Ammon's horn (tissue), 1 donor: ENCODE data around the gene FBXL19.

ENCODE experiments used
- DNase-seq: peaks from one replicate; pipeline ENCODE4 v3.0.0-alpha.2; 2016; ENCODE audit warnings: low spot score

FBXL19 gene

DNA sequence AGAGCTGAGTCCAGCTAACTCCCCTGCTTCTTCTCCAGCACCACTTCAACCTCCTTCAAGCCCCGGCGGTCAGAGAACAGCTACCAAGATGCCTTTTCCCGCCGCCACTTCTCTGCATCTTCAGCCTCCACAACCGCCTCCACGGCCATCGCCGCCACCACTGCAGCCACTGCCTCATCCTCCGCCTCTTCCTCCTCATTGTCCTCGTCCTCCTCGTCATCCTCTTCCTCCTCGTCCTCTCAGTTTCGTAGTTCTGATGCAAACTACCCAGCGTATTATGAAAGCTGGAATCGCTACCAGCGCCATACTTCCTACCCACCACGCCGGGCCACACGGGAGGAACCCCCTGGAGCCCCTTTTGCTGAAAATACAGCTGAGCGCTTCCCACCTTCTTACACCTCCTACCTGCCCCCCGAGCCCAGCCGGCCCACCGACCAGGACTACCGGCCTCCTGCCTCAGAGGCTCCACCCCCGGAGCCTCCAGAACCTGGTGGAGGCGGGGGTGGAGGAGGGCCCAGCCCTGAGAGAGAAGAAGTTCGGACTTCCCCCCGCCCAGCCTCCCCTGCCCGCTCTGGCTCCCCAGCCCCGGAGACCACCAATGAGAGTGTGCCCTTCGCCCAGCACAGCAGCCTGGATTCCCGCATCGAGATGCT is 41.3 kb downstream of the FBXL19 start:
- no peak for DNase-seq

DNA sequence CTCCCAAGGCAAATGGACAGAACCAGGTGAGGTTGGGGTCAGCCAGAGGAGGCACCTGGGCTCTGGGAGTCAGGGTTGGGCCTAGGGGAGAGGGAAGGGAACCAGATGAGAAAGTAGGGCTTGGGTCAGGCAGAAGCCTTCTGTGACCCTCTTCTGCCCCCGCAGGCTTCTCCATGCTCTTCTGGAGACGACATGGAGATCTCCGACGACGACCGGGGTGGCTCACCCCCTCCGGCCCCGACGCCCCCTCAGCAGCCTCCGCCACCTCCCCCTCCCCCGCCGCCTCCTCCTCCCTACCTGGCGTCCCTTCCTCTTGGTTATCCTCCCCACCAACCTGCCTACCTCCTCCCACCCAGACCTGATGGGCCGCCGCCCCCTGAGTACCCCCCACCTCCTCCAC is 42.1 kb downstream of the FBXL19 start:
- DNase-seq = no peak

DNA sequence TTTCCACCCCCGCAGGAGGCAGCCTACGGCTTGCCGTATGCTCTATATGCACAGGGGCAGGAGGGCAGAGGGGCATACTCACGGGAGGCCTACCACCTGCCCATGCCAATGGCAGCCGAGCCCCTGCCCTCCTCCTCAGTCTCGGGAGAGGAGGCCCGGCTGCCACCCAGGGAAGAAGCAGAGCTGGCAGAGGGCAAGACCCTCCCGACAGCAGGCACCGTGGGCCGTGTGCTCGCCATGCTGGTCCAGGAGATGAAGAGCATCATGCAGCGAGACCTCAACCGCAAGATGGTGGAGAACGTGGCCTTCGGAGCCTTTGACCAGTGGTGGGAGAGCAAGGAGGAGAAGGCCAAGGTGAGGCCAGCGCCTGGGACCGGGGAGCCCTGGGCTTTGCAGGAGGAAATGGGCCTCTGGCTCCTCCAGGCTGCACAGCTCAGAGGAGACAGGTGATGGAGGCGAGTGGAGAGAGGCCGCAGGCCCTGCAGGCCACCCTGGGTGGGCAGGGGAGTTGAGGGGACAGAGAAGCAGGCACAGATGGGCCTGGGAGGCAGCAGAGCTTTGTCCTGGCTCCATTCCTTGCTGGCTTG is 42.8 kb downstream of the FBXL19 start:
- no peak for DNase-seq

DNA sequence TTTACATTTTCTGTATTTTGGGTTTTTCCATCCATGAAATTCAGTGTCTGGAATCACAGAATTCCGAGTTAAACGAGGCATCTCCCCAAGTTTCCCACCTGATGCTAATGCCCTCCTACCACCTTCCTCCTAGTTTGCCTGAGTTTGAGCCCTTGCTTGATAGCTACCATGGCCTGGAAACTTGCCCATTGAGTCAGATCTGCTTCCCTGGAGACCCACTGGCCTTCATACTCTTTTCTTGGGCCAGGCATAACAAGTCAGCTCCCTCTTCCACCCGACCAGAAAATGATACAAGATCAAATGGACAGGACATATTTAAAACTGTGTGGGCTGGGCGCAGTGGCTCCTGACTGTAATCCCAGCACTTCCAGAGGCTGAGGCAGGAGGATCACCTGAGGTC is 44.4 kb downstream of the FBXL19 start:
- no peak for DNase-seq

DNA sequence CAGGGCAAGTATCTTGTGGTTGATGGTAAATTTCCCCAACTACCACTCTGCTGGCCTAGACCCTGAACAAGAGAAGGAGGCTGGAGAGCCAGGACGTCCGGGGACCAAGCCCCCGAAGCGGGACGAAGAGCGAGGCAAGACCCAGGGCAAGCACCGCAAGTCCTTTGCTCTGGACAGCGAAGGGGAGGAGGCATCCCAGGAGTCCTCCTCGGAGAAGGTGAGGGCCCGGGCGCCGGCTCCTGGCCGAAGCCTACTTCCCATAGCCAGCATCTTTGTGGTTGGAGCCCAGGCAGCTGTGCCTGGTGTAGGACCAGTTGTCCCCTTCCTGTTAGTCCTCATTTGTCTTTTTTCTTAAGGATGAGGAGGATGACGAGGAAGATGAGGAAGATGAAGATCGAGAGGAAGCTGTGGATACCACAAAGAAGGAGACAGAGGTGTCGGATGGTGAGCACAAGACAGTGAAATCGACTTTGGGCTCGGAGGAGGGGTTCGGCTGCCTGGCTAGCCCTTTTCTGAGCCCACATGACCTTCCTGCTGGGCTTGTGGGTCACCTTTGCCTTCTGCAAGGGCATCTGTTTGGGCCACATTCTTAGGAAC is 46.0 kb downstream of the FBXL19 start:
- no peak for DNase-seq

DNA sequence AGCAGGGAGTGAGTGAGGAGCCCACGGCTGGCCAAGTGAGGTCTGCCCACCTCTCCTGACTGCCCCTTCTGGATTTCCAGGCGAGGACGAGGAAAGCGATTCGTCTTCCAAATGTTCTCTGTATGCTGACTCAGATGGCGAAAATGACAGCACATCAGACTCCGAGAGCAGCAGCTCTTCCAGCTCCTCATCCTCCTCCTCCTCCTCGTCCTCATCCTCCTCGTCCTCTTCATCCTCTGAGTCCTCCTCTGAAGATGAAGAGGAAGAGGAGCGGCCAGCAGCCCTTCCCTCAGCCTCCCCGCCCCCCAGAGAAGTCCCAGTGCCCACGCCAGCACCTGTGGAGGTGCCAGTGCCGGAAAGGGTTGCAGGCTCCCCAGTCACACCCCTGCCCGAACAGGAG is 47.9 kb downstream of the FBXL19 start:
- no peak for DNase-seq

DNA sequence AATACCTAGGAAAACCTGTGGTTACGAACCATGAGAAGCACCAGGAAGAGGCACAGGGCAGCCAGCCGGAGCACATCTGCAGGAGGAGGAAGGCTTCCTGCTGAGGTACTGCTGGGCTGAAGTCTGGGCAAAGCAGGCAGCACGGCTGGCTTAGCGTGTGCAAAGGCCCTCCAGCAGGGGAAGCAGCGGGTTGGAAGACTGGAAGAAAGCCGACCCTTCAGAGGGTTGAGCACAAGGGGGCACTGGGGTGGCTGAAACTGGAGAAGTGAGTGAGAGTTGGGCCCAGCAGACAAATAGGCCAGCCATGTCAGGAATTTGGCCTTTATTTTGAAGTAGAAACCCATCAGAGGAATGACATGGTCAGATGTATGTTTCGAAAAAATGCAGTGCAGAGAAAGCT is 49.5 kb downstream of the FBXL19 start:
- DNase-seq = no peak

DNA sequence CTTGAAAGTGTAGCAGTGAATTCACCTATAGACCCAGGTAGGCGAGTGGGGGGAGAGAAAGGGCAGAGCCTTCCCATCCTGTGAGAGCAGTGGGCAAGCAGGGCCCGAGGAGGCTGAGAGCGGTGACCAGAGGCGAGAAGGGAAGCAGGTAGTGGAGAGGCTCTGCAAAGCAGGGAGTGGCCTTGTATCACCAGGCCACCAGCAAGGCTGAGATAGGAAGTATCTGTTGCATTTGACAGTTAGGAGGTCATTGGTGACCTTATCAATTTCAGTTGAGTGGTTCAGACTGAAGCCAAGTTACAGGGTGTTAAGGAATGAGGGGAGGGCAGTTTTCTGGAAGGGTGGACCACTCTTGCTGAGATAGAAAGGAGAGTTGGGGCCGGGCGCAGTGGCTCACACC is 51.0 kb downstream of the FBXL19 start:
- no peak for DNase-seq

DNA sequence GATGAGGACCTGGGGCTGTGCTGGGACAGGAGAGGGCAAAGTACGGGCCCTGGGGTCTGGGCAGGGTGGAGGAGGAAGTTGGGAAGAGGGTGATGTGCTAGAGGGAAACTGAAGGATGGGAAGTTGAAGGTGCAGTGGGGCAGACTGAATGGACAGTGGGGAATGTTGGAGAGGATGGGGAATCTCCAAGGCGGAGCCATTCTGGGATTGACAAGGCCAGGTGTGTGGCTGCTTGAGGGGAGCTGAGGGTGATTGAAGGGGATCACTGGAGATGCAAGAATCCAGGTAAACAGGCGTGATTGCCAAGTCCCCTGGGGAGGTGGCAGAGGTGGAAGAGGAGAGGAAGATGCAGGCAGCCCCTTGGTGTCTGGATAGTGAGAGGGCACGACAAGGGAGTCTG is 53.1 kb downstream of the FBXL19 start:
- DNase-seq = no peak

DNA sequence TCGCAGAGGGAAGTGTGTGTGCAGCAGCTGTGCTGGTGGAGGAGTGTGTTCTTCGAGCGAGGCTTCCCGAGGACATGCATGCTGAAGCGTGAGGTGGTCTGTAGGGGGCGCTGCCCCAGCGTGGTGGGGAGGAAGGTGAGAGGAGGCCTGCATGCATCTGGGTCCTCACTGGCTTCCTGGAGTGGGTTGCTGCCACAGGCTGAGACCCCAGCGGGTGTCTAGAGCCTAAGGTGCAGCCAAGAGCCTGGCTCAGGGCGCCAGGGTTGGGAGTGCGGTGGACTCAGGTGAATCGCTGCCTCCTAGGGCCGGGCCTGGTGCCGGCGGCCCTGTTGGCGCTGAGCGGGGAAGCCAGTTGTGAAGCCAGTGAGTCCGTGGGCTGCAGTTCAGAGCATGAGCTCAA is 54.1 kb downstream of the FBXL19 start:
- no peak for DNase-seq

DNA sequence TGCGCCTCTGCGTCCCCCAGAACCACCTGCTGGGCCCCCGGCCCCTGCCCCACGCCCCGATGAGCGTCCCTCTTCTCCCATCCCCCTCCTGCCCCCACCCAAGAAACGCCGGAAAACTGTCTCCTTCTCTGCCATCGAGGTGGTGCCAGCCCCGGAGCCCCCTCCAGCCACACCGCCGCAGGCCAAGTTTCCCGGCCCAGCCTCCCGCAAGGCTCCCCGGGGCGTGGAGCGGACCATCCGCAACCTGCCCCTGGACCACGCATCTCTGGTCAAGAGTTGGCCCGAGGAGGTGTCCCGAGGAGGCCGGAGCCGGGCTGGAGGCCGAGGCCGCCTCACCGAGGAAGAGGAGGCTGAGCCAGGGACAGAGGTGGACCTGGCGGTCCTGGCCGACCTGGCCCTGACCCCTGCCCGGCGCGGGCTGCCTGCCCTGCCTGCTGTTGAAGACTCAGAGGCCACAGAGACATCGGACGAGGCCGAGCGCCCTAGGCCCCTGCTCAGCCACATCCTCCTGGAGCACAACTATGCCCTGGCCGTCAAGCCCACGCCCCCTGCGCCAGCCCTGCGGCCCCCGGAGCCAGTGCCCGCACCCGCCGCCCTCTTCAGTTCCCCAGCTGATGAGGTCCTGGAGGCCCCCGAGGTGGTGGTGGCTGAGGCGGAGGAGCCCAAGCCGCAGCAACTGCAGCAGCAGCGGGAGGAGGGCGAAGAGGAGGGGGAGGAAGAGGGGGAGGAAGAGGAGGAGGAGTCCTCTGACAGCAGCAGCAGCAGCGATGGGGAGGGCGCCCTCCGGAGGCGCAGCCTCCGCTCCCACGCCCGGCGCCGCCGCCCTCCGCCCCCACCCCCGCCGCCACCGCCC is 56.0 kb downstream of the FBXL19 start:
- no peak for DNase-seq

DNA sequence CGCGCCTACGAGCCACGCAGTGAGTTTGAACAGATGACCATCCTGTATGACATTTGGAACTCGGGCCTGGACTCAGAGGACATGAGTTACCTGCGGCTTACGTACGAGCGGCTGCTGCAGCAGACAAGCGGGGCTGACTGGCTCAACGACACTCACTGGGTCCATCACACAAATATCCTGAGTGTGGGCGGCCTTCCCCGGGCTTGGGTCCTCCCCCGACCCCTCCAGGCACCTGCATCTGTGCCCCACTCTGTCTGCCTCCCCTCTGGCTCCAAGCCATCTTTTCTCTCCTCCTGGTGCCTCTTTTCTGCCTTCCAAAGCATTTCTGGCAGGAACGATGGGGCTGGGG is 56.6 kb downstream of the FBXL19 start:
- no peak for DNase-seq

DNA sequence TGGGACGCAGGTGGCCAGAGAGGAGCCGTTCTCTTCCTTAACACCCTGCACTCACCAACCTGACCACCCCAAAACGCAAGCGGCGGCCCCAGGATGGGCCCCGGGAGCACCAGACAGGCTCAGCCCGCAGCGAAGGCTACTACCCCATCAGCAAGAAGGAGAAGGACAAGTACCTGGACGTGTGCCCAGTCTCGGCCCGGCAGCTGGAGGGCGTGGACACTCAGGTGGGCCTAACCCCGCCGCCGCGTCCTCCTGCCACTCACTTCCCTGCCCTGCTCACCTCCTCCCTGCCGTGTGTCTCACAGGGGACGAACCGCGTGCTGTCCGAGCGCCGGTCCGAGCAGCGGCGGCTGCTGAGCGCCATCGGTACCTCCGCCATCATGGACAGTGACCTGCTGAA is 57.1 kb downstream of the FBXL19 start:
- DNase-seq = no peak

DNA sequence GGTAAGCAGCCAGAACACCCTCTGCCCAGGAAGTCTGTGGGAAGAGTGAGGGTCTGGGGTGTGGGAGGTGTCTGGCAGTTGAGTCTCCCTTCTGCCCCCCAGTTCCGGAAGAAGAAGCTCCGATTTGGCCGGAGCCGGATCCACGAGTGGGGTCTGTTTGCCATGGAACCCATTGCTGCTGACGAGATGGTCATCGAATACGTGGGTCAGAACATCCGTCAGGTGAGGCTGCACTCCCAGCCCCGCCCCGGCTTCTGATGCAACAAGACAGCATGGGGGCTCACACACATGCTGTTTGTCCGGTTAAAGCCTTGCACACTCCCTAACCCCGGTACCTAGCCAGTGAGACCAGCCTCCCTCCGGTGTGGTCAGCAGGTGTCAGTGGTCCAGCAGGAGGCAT is 57.6 kb downstream of the FBXL19 start:
- DNase-seq = no peak

DNA sequence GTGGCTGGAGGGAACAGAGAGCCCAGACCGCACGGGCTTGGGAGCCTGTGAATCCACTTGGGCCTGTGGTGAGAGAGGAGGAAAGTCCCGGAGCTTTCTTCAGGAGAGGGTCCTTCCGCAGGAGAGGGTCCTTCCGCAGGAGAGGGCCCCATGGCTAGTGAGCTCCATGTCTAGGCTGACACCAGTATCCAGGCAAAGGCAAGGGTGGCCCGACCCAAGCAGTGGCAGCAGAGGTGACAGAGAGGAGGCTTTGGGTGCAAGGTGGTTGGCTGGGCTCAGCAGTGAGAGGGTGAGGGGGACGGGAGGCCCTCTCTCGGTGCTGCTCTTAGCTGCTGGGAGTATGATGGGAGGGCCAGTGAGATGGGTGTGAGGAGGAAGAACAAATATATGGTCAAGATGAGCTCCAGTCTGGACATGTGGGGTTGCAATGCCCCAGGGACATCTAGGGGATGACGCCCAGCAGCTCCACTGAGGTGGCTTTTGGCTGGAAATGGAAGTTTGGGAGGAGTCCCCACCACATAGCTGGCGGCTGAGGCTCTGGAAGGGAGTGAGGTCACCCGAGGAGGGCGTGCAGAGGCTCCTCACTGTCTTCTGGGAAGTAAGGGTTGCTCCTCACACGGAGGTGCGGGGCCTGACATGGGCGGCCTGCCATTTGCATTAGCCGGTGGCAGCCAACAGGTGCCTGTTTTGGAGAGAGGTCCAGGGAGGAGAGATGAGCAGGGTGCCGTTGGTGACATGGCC is 59.3 kb downstream of the FBXL19 start:
- no peak for DNase-seq

DNA sequence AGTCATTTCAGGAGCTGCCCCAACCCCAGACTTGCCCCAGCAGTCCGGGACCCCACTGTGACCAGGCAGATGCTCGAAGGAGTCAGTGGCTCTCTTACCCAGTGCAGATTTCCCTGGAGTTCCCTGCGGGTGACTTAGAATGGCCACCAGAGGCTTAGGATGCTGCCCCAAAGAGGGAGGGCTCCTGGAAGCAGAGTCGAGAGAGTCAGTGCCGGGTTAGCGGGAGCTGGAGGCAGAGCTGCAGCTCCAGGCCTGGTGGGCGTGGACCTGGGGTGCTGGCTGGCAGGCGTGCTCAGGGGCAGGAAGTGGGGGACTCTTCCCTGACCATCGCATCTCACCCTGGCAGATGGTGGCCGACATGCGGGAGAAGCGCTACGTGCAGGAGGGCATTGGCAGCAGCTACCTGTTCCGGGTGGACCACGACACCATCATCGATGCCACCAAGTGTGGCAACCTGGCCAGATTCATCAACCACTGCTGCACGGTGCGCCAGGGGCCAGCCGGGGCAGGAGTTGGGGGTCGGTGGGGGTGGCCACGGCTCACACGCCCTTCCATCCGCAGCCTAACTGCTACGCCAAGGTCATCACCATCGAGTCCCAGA is 60.0 kb downstream of the FBXL19 start:
- no peak for DNase-seq

DNA sequence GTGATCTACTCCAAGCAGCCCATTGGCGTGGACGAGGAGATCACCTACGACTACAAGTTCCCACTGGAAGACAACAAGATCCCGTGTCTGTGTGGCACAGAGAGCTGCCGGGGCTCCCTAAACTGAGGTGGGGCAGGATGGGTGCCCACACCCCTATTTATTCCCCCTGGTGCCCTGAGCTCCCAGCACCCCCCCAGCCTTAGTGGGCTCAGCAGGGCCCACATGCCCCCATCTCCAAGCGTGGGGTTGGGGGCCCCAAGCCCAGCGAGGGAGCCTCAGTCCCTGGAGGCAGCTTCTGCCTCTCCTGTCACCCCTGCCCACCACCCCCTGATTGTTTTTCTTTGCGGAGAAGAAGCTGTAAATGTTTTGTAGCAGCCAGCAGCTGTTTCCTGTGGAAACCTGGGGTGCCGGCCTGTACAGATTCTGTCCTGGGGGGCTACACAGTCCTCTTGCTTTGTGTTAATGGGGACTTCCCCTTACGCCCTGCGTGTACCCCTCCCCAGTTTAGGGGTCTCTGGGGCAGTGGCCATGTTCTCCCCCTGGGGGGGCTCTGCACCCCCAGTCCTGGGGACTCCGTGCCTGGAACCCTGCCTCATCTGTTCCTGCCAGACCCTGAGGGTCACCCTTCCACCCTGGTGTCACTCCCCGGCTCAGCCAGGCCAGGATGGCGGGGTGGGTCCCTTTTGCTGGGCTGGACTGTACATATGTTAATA is 60.7 kb downstream of the FBXL19 start:
- DNase-seq = no peak

DNA sequence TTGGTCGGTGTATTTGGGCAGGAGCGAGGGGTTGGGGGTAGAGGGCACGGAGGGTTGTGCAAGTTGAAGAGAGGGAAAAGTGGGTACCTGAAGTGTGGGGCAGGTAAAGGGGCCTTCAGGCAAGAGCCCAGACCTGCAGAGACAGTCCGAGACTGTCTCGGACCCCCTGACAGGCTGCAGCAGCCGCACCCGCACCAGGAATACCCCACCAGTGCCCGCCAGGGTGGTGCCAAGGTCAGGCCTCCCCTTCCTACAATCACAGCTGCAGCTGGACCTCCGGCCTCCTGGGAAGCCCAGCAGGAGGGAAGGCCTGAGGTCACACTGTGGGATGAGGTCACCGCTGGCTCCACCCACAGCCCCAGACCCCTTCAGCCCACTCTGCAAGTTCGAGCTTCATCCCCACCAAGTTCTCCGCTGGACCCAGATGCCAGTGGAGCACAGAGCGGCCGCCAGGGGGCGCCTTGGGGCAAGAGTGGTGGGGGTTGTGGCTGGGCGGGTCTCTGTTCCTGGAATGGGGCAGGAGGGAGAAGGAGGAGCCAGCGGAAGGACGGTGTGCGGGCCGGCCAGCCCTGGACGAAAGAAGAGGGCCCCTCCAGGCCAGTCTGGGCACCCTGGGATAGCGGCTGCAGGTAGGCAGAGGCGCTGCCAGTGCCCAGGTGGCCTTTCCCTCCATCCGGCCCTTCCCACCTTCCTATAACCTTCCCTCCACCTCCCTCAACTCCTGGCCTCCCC is 61.5 kb downstream of the FBXL19 start, which contains the start of gene HSD3B7:
Gene HSD3B7 (plus strand): TSS at position 539 of the 732 bp plus-strand sequence. CDS start 452 bp downstream, outside the sequence.
- DNase-seq = peak; percentile 75

DNA sequence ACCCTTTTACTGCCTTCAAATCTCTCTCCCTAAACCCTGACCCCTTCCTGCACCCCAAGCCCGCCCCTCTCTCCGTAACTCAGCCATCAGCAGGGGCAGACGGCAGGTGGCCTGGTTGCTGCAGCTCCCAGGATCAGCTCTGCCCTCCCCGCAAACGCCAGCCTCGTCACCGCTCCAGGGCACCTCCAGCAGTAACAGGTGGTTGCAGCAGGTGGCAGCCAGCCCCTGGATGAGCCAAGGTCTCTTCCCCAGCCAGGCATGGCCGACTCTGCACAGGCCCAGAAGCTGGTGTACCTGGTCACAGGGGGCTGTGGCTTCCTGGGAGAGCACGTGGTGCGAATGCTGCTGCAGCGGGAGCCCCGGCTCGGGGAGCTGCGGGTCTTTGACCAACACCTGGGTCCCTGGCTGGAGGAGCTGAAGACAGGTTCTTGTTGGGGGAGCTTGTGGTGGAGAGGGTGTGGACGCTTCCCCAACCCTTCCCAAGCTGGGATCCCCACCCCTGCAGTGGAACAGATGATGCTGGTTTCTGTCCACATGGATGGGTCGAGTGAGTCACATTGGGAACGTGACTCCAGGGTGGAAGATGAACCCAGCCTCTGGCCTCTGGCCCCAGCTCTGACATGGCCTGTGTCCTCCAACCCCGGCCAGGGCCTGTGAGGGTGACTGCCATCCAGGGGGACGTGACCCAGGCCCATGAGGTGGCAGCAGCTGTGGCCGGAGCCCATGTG is 62.2 kb downstream of the FBXL19 start:
- DNase-seq = no peak
